GM21529 (cell line): ENCODE results near the gene HMGB4.

Experiments
- ATAC-seq: cut with Tn5 transposase; IDR thresholded peaks from one replicate; pipeline ENCODE4 v1.9.1; 2021; ENCODE audit not compliant: unreplicated experiment

HMGB4 gene, protein sequence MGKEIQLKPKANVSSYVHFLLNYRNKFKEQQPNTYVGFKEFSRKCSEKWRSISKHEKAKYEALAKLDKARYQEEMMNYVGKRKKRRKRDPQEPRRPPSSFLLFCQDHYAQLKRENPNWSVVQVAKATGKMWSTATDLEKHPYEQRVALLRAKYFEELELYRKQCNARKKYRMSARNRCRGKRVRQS

DNA sequence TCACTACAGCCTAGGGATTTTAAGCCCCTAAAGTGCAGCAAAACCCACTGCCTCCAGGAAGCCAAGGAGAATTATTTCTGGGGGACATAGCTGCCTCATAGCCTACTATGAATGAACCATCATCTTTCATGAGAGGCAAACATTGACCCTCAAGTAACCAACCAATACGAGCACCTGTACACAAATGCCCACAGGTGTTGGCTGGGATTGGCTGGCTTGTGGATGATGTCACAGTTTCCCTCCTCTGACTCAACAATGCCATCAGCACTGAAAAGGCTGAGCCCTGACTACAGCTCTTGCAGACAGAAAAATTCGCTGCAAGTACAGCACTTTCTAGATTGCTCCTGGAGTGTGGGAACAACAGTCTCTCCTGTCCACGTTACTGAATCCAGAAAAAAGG lies at the start of gene HMGB4:
HMGB4 (plus strand) TSS at position 301 of the 400 bp plus-strand sequence. CDS start 113 bp downstream, outside the sequence.
- ATAC-seq = no peak

- ATAC-seq = no peak
These were observed 49.7 kb upstream of the HMGB4 start for GRCh38 chr1:33814166-33814565.

DNA sequence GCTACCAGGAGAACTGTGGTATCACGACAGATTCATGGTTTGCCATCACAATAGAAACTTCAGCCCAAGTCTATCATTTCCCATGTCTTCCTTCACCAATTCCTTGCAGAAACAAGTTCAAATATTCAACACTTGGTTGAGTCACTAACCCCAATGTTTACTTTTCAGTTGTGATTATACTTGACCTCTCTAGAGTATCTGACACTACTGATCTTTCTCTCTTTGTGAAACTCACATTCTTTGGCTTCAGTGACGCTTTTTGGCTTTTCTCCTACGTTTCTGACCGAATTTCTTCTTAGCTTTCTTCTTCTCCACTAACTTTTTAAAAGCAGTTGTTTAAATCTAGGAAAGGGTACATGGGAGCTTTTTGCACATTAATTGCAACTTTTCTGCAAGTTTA lies 48.8 kb upstream of the HMGB4 start:
- no peak for ATAC-seq

- ATAC-seq = no peak
These were observed 45.8 kb upstream of the HMGB4 start for GRCh38 chr1:33818071-33818470.

GRCh38 chr1:33819290-33819912 lies 44.5 kb upstream of the HMGB4 start:
- ATAC-seq = no peak

DNA sequence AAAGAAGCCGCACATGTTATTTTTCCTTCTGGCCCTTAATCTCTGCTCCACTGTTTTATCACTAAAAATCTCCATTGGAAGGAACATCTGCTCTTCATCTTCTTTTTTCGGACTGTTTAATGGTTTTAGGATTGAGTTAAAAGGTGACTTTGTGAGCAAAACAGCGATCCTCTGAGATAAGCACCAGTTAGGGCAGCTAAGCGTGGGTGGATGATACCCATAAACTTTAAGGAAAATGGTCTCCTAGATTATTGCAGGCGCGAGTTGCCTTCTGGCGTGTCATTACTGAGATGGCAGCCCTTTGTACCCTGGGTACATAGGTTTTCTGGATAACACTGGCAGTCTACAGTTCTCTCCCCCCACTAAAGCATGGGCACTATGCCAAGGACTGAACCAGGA lies 44.0 kb upstream of the HMGB4 start:
- ATAC-seq = no peak

- no peak for ATAC-seq
These were observed 43.1 kb upstream of the HMGB4 start for GRCh38 chr1:33820804-33821203.

DNA sequence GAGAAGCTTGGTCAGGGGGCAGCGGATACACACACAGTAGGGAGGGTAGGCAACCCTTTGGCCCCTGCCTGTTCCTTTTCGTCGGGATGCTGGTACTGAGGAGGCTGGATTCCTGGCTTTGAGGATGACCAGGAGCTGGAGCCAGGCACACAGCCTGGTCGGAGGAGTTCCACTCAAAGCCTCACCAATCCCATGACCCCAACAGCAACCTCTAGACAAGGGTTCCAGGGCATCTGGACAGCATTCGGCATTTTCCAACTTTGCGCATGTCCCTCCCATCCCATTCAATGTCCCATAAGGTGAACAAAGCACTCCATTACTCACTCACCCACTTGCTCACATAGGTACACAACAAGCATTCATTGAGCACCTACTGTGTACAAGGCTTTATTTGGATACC lies 42.6 kb upstream of the HMGB4 start:
- no peak for ATAC-seq

- no peak for ATAC-seq
These were observed 41.5 kb upstream of the HMGB4 start for GRCh38 chr1:33822396-33822795.

- no peak for ATAC-seq
These were observed 40.5 kb upstream of the HMGB4 start for GRCh38 chr1:33823401-33823800.

- ATAC-seq = no peak
These were observed 40.0 kb upstream of the HMGB4 start for GRCh38 chr1:33823830-33824229.

- ATAC-seq = no peak
These were observed 39.6 kb upstream of the HMGB4 start for GRCh38 chr1:33824321-33824720.

DNA sequence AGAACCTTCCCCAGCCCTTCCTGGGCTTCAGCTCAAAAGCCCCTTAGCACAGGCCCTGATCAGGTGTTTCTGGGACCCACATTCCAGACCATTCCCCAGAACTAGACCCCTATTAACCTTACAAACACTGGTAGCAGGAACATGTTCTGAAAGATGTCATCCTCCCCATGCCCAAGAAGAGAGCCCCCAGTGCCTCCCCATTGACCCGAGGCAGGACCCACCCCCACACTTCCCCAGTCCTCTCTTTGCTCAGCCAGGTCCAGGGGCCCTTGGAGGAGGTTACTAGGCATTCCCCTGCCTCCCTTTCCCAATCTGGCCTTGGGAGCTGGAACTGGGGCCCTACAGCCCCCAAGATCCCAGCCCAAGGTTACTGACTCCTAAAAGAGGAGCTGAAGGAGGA lies 38.9 kb upstream of the HMGB4 start:
- ATAC-seq = no peak

DNA sequence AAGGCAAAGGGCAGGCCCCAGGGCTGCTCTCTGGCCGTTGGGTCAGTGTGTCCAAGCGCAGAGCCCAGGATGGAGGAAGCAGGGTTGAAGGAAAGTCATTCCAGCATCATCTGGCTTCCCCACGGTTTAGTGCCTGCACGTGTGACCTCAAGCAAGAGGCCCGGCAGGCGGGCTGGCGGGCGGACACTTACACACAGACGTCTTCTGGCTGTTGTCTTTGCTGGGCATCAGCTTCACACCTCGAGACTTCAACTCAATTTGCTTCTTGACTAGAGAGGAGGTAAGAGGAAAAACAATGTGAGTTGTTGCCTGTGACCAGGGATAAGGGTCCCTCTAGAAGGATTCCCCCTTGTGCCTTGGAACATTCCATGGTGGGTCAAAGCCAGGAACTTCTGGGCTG lies 38.4 kb upstream of the HMGB4 start:
- no peak for ATAC-seq

DNA sequence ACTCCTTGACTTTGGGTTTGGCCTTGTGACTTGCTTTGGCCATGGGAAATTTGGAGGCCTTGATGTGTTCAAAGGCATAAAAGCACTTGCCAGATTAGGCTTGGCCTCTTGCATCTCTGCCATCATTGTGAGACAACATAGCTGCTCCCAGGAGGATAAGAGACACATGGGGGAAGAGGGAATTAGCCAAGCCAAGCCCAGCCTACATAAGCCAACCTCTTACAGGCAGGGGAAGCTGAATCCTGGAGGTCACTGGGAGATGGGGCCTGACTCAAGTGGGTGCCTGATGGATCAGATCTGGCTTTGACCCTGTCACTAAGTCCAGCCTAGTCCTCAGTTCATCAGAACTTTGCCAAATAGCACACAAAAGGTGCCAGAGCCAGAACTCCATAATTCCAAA lies 37.6 kb upstream of the HMGB4 start:
- no peak for ATAC-seq

GRCh38 chr1:33826711-33827110 lies 37.2 kb upstream of the HMGB4 start:
- ATAC-seq = no peak

DNA sequence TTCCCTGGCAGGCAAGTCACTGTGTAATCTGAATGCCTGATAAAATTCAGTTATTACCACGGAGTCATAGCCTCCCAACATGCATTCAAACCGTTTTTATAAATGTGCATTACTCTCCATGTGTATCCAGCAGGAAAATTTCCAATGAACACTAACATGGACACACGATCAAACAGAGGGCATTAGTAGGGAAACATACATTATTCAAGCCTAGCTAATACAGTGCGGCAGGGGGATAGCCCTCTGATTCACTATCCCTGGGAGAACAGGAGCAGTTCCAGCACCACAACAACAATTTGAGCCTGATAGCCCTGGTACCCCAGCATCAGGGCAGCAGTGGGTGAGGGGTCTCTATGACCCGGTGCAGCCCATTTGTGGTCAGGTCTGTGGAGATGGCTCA lies 35.8 kb upstream of the HMGB4 start:
- no peak for ATAC-seq

GRCh38 chr1:33828654-33829053 lies 35.2 kb upstream of the HMGB4 start:
- ATAC-seq = no peak

- ATAC-seq = no peak
These were observed 27.0 kb upstream of the HMGB4 start for GRCh38 chr1:33836911-33837310.

DNA sequence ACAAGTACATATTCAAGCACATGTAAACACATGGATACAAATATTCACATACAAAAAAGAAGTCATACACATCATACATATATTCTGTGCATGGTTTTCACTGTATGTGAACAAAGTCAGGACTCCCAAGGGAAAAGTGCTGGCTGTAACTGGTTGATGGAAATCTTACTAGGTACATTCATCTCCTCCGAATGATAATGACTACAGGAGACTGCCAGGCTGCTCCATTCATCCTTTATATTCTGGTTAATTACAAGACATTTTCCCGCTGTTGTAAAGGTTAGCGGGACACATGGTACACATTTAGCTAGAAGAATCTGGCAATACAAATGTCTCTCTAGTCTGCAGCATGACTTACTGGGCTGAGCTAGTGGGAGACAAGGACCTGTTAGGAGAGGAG lies 26.2 kb upstream of the HMGB4 start:
- ATAC-seq = no peak

DNA sequence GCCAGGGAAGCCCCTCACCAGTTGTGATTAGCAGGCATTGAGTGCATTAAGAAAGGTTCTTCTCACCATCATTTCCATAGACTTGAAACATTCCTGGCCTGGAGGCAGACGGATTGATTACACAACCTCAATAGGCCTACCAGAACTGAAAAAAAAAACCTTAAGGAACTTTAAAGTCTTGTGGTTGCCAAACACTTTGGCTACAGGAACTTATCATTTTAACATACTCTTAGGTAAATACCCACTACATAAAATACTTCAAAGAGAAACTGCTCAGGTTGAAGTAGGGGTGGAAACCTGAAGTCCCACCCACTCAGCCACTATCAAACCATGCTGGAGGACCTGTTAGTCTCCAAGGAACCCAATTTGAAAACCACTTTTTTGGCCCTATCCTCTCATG lies 22.4 kb upstream of the HMGB4 start:
- ATAC-seq = no peak

DNA sequence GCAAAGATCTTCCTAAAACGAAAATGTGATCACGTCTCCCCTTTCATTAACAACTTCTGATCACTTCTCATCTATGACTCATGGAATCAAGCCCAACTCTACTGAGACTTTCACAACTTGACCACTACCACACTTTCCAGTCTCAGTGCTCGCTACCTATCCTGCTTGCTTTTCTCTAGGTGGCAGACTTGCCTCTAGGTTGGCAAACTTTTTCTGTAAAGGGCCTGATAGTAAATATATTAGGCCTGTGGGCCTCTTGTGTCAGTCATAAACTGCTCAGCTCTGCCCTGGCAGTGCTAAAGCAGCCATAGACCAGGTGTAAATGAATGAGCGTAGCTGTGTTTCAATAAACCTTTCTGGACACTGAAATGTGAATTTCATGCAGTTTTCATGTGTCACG lies 21.5 kb upstream of the HMGB4 start:
- no peak for ATAC-seq

GRCh38 chr1:33844166-33844565 lies 19.7 kb upstream of the HMGB4 start:
- ATAC-seq = no peak
